Urinary bladder (tissue), 4 donors: ENCODE measurements around the gene P2RX3. TPM values are rescaled to one million over a fixed set of nuclear protein-coding genes. Genes with fewer than 3 reads are reported as not detected.
A peak's percentile ranks its signal among the peaks of the same experiment; 100 is the strongest.
"Not testable (repeated sequence)": the region's sequence is repeated elsewhere in the genome, so short reads cannot be mapped to it uniquely, and the experiment has no call there.

Experiments
- DNase-seq: peaks from one replicate; pipeline ENCODE4 v3.0.0-alpha.2; 2015; ENCODE audit errors: extremely low spot score
- H3K27ac ChIP-seq: one replicate; pipeline ENCODE4 v1.5.1; 2013; ENCODE audit warnings: low read depth, mild to moderate bottlenecking, moderate library complexity
- H3K36me3 ChIP-seq: one replicate; pipeline ENCODE4 v1.6.1; 2013; ENCODE audit warnings: mild to moderate bottlenecking, moderate library complexity; ENCODE audit not compliant: insufficient read depth
- H3K4me1 ChIP-seq: one replicate; pipeline ENCODE4 v1.6.1; 2013; ENCODE audit warnings: mild to moderate bottlenecking, moderate library complexity; ENCODE audit not compliant: insufficient read depth
- H3K4me3 ChIP-seq: one replicate; pipeline ENCODE4 v1.5.1; 2013; ENCODE audit warnings: low read depth, low read length
- WGBS: extraction: QIAGEN DNeasy Blood & Tissue Kit; methylation state at CpG from one replicate; pipeline ENCODE4 v1.1.7; 2013; 5-methylcytosine and 5-hydroxymethylcytosine counted together
- polyA plus RNA-seq: library from polyadenylated mRNA; stranded (reverse); fragments of 200-250 nt; gene quantifications from one replicate; pipeline ENCODE4 v1.2.3, GENCODE V29; 2013
- total RNA-seq: library from RNA; depleted of rRNA; stranded (reverse); fragments of >200 nt; gene quantifications from one replicate; pipeline ENCODE4 v1.2.3, GENCODE V29; 2014
- donor health status: healthy with polysubstance abuse.
- donor health status: healthy.

The P2RX3 gene
- total RNA-seq: 1.5 TPM
- 0.34 TPM for polyA plus RNA-seq

DNA sequence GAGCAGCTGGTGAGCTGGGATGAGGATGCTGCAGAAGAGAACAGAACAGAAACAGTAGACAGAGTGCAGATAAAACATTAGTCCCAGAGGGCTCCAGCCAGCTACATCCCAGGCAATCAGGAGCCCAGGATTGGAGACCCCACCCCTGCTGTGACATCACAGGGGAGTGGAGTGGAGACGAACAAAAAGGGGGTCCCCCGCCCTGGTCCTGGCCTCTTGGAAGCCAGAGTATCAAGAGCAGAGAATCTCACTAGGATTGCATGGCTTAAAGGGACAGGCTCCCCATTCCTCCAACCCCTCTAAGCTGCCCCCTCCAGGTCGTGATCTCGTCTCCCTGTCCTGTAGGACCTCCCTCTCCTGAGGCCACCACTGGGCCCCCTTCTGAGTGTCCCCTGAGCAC is at the start of gene P2RX3:
Gene P2RX3 (plus strand): TSS at position 211 of the 400 bp plus-strand sequence. CDS start 199 bp downstream, outside the sequence.
- Histone ChIP-seq H3K4me3 (no peak within 1 kb of the TSS), H3K4me1 (no peaks in the 10 kb centered on the region), H3K36me3 (no peaks in the 10 kb centered on the region), H3K27ac (no peak within 1 kb of the TSS)
- no peak for DNase-seq
- WGBS: 26% methylated on average over 4 of the region's 4 CpGs

DNA sequence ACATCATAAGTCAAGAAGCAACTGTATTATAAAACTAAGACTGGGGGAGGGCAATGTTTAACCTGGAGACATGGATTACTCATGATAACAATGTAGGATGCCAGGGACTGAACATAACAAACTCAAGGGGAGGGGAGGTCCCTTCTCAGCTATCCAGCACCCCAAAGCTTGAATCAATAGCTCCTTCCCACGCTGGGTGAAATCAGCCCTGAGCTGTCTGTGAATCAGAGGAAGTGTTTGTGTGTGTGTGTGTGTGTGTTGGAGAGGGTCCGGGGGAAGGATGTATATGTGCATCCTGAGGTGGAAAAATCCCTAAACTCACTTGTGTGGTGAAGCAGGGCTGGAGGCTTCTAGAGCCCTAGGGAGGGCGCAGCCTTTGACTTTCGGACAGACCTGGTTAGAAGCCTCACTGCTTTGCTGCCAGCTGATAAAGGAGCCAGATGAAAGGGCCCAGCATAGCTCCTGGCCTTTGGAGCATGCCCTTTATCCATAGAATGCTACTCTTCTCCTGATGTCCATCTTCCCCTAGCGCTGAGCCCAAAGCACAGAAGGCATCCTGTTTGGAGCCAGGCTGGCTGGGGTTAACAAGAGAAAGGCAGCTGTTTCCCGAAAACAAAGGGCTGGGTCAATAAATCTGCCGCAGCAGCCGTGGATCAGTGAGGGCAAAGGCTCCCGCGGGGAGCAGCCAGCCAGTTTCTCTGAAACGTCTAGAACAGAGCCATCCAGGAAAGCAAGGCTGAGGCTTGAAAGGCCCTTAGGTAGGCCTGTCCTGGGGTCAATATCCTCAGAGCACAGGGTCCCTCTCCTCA is 49.2 kb upstream of the P2RX3 start:
- WGBS: 26% methylated on average over 11 of the region's 11 CpGs
- Histone ChIP-seq H3K27ac (no peak overlapping the region), H3K4me3 (no peak overlapping the region), H3K4me1 (no peaks in the 10 kb centered on the region), H3K36me3 (no peaks in the 10 kb centered on the region)
- no peak for DNase-seq

DNA sequence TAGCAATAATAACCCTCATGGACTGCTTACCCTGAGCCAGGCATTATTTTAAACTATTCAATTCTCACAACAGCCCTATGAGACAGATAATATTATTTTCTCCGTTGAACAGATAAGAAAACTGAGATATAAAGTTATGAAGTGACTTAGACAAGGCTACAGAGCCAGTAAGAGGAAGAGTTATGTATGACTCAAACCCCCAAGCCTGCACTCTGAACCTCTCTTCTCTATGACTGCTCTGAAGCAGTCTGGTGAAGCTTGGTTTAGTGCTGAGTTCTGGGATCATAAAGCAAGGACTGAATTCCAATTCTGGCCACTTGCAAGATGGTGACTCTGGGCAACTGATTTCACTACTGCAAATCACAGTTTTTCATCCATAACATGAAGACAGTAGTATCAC is 47.9 kb upstream of the P2RX3 start:
- Histone ChIP-seq H3K4me3 (no peak overlapping the region), H3K4me1 (no peaks in the 10 kb centered on the region), H3K27ac (no peak overlapping the region), H3K36me3 (no peaks in the 10 kb centered on the region)
- no peak for DNase-seq
- 25% methylated on average over 1 of the region's 1 CpG for WGBS

DNA sequence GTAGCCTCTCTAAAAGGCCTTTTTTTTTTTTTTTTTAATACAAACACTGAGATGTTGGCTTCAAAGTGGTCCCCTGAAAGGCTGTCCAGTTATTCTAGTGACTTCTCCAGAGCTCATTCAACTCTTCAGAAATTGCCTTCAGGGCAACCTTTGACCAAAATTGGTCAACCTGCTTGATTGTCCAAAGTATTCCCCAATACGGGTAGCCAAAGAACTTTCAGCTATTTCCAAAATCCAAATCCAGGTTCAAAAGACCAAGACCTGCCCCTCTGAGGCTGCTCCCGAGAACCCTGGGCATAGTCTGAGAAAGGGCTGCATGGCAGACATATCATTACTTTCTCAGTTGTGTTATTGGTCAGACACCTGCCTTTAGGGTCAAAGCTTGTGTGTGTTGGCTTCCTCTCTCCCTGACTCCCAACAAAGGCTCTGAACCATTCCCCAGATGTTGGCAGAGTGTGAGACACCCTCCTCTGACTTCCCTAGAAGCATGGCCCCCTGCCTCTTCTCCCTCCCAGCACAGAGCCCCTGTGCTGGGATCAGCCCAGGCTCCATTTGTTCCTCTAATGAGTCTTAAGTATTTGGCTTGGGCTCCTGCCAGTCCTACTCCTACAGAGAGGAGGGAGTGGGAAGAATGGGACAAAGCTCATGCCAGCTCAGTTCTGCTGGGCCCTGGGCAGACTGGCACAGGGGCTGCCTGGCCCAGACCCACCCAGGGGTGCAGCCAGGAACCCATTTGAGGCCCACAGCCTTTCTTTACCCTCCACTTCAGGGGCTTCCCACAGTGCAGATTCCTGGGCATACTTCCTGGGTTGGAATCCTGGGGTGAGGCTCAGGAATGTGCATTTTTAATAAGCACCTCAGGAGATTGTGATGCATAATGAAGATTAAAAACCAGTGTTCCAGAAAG is 43.7 kb upstream of the P2RX3 start:
- DNase-seq: no peak
- 92% methylated on average over 2 of the region's 2 CpGs for WGBS
- no peak overlapping the region for H3K4me3 ChIP-seq
- H3K4me1 ChIP-seq: no peaks in the 10 kb centered on the region
- peaks cover 4% of the 10 kb centered on the region for H3K36me3 ChIP-seq
- H3K27ac ChIP-seq: no peak overlapping the region

DNA sequence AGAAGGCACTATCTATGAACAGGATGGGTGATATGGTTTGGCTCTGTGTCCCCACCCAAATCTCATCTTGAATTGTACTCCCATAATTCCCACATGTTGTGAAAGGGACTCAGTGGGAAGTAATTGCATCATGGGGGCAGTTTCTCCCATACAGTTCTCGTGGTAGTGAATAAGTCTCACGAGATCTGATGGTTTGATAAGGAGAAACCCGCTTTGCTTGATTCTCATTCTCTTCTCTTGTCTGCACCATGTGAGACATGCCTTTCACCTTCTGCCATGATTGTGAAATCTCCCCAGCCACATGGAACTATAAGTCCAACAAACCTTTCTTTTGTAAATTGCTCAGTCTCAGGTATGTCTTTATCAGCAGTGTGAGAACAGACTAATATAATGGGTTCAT is 41.9 kb upstream of the P2RX3 start:
- not testable (repeated sequence) for H3K4me3 ChIP-seq, H3K4me1 ChIP-seq, H3K36me3 ChIP-seq, DNase-seq
- H3K27ac ChIP-seq: peak overlapping the region; percentile 12
- WGBS: 83% methylated on average over 3 of the region's 3 CpGs

DNA sequence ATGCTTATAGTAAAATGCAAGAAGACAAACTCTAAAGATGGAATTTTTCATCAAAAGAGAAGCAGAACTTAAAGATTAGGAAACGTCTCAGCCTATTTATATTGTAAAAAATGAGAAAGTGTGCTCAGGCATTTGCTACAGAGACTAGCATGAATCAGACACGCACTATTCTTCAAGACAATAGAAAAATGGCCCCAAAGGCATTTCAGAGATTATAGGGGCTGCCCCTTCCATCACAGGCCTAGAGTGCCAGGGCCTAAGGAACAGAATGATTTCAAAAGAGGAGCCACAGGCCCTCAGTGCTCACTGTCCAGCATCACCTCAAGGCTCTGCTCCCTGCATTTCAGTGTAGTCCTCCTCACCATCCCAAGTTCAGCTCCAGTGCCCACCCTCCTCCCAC is 40.9 kb upstream of the P2RX3 start:
- H3K4me3 ChIP-seq: no peak overlapping the region
- 76% methylated on average over 2 of the region's 2 CpGs for WGBS
- no peak for DNase-seq
- H3K4me1 ChIP-seq: no peaks in the 10 kb centered on the region
- H3K27ac ChIP-seq: no peak overlapping the region
- peaks cover 8% of the 10 kb centered on the region for H3K36me3 ChIP-seq

DNA sequence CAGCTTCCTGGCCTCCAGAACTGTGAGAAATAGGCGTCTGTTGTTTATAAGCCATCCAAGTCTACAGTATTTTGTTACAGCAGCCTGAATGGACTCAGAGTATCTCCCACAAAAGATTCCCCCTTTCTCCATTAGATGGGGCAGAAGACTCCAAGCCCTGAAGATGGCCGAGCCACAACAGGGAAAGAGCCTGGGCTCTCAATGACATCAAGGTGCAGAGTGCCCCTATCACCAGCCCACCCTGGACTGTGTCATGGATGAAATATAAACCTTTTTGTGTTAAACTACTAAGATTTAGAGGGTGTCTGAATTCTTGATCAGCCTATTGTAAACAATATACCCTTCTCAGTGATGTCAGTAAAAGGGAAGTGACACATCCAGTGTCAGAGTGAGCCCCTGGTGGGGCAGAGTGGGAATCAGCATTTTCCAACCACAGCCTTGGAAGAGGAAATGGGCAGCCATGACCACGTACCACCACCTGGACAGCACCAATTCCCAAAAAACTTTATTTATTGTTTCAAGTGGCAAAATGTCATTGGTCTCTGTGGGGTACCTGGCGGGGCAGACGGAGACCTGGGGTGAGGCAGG is 38.9 kb upstream of the P2RX3 start:
- Histone ChIP-seq H3K36me3 (peaks cover 8% of the 10 kb centered on the region), H3K27ac (no peak overlapping the region), H3K4me1 (no peaks in the 10 kb centered on the region), H3K4me3 (no peak overlapping the region)
- over 99% methylated on average over 5 of the region's 5 CpGs for WGBS
- no peak for DNase-seq

DNA sequence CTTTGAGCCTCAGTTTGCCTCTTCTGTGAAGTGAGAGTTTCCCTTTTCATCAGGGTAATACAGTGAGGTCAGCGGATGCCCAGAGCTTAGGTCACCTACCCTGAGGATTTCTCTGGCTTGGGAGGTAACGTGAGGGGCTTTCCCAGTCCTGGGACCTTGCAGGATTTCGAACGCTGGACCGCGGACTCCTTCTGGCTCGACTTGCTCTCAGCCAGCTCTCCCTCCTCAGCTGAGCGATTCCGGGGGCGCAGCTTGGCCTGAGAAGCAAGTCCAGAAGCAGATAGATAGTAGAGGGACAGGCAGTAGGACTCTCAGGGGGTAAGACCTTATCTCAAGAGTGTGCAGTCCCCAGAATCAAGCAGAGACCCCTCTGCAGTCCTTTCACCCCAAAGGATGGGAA is 37.4 kb upstream of the P2RX3 start:
- no peaks in the 10 kb centered on the region for H3K4me1 ChIP-seq
- 97% methylated on average over 10 of the region's 10 CpGs for WGBS
- no peak overlapping the region for H3K4me3 ChIP-seq
- peaks cover 8% of the 10 kb centered on the region for H3K36me3 ChIP-seq
- no peak overlapping the region for H3K27ac ChIP-seq
- DNase-seq: no peak

DNA sequence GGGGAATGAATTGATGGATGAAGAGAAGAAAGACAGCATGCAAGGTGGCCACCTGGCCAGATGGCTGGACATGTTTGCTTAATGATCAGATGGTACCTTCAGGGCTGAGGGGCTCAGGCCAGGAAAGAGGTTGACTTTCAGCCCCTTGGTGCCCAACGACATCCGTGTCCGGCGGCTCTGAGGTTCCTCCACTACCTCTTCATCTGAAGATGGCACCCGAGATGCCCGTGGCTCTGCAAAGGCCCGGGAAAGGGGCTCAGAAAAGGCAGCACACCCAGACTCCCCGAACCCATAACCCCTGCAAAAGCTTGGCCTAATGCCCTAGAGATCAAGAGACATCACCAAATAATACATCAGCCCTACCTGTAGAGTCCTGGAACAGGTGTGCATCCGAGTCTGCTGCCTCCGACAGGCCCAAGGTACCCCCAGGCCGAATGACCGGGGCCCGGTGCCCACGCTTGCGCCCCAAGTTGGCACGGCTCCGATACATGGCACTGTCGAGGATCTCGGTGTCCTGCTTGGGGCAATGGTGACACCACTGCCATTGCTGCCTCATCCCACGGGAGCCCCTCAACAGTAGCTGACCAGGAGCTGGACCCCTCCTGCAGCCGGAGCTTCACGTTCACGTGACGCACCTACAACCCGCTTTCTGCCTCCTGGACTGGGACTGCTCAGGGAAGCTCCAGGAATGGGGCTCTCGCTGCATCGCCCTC is 36.3 kb upstream of the P2RX3 start:
- H3K36me3 ChIP-seq: peaks cover 8% of the 10 kb centered on the region
- H3K4me3 ChIP-seq: no peak overlapping the region
- H3K4me1 ChIP-seq: no peaks in the 10 kb centered on the region
- 97% methylated on average over 27 of the region's 27 CpGs for WGBS
- no peak for DNase-seq
- H3K27ac ChIP-seq: no peak overlapping the region

DNA sequence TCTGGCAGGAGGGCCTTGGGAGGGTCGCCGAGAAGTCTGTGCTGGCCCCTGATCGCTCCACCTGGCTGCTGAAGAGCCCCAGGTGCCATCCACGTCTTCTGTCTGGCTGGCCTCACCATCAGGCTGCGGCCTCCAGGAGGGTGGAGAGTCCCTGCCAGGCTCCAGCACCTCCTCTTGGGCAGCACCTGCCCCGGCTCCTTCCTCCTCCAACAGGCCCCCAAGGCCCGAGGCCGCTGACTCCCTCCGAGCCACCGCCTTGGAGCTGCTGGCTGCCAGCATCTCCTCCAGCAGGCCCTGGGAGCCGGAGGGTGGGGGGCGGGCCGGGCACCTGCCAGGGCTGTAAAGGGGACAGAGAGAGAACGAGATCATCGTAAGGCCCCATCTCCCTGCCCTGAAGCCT is 35.7 kb upstream of the P2RX3 start:
- Histone ChIP-seq H3K27ac (no peak overlapping the region), H3K4me1 (no peaks in the 10 kb centered on the region), H3K4me3 (no peak overlapping the region), H3K36me3 (peaks cover 8% of the 10 kb centered on the region)
- WGBS: 93% methylated on average over 15 of the region's 15 CpGs
- no peak for DNase-seq

DNA sequence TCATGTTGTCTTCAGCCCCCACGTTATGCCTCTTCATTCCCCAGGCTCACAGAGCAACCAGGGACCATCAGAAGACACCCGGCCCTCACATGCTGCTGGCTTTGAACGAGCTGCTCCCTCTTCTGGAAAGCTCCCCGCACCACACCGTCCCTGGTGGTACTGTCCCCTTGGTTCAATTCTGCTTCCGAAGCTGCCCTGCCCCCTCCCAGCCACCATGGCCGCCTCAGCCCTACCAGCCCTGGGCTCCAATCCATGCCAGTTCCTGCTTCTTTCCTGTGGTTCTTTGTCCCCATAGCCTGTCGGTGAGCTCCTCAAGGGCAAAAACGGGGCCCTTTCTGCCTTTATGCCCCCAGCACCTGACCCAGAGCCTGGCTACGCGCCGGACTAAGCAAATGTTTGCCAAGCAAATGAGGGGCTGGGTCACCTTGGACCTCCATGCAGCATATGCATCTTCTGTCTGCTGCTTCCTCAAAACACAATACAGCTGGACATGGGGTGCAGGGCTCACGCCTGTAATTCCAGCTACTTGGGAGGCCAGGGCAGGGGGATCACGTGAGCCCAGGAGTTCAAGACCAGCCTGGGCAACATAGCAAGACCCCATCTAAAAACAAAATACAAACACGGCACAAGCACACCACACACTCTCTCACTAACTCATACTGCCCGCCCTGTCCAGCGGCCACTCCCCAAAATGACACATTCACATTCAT is 34.7 kb upstream of the P2RX3 start:
- H3K4me1 ChIP-seq: no peaks in the 10 kb centered on the region
- H3K36me3 ChIP-seq: peaks cover 8% of the 10 kb centered on the region
- 81% methylated on average over 17 of the region's 17 CpGs for WGBS
- no peak overlapping the region for H3K27ac ChIP-seq
- H3K4me3 ChIP-seq: no peak overlapping the region
- DNase-seq: no peak

DNA sequence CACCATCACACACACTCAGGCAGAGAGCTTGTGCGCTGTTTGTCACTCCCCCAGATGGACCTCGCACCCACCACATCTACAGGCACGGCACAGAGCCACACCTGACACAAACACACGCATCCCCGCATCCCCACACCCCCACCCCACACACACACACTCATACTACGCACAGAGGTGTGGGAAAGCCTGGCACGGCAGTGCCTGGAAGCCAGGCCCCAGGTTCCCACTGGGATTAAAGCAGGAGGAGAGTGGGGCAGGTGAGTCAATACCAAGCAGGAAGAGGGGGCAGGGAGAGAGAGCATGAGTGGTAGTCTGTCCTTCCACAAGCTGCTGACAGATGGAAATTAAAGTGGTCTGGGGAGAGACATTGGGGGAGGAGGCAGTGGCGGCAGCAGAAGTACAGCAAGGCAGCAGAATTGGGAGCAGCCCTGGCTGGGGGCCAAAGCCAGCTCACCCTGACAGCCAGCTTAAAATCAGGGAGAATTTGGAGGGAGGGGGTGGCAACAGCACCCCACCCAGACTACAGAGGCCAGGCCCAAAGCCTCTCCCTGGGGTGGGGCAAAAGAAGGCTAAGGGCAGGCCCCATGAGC is 34.1 kb upstream of the P2RX3 start:
- peaks cover 5% of the 10 kb centered on the region for H3K36me3 ChIP-seq
- H3K4me1 ChIP-seq: no peaks in the 10 kb centered on the region
- WGBS: 82% methylated on average over 8 of the region's 8 CpGs
- no peak overlapping the region for H3K4me3 ChIP-seq
- H3K27ac ChIP-seq: peak overlapping the region; percentile 38
- DNase-seq: no peak
